Posterior vena cava (tissue), 2 donors: ENCODE data around the gene CCR3. TPM values are rescaled to one million over a fixed set of nuclear protein-coding genes. Genes with fewer than 3 reads are reported as not detected.

Source experiments
- DNase-seq: peaks from one replicate; pipeline ENCODE4 v3.0.0-alpha.2; 2020; ENCODE audit warnings: low spot score
- intact Hi-C, 2 donors: fragments of 100-400 bp; cut with DNase I; formaldehyde crosslinking; loops; one replicate each; pipeline versions ENCODE4 v1.14.1 to v1.14.2; 2022 to 2023
- total RNA-seq, 2 donors: library from RNA; stranded (reverse); fragmentation: NEBNext Ultra II Directional; extraction: Animal tissue kit (Norgen Biotek cat#: 25700); gene quantifications; one replicate each; pipeline ENCODE4 v1.2.1, GENCODE V29; 2021
- donor health status: DM: yes; HTN: yes; CAD: no.
- donor health status: DM: yes; HTN: yes; CAD: no.

The CCR3 gene
- total RNA-seq, 2 donors from 2014 or later: not detected

DNA sequence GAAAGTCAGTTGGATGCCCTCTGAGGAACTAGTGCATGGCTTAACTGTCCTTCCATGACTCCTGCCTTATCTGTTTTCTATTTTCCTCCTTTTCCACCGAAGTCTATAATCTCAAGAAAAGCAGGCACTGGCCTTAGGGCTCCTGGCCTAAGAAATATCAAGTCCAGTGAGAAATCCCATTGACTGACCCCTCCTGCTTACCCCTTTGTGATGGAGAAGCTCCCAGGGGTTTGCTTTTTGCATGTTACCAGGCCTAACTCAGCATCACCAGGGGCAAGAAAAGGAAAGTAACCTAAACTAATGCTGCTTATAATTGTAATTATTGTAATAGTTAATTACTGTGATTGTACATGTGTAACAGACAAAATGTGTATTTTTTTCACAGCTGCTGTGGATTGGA, 21.7 kb downstream of the CCR3 start:
- DNase-seq: no peak
- intact Hi-C loops: no loop called here

DNA sequence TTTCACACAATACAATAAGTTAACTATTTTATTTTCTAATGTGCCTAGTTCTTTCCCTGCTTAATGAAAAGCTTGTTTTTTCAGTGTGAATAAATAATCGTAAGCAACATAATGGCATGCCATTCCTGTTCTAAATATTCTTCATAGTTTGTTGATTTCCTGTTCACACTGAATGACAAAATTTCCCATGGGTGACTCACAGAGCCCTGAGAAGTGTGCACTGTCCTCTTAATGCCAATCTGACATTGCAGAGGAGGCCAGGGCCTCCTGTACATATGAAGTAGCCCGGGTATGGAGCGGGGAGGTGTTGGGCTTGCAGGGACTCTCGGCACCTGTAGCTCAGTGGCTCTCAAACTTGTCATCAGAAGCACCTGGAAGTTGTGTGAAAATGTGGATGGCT, 24.3 kb downstream of the CCR3 start:
- intact Hi-C loops: no loop called here
- DNase-seq: no peak

DNA sequence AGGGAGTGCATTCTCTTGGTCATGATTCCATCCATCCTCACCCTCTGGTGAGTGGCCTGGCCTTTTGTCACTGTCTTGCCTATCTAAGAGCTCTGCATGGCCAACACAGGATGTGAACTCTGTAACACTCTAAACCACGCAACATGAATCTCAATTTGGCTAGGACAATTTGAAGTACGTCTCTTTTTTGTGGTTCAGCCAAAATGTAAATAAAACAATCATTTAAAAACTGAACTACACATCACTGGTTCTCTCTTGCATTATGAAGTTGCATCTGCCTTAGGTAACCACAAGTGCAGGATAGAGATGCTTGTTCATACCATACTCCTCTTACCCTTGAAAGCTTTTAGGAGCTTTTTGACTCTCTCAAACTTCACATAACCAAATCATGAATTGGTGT, 27.3 kb downstream of the CCR3 start:
- intact Hi-C loops: no loop called here
- DNase-seq: no peak

DNA sequence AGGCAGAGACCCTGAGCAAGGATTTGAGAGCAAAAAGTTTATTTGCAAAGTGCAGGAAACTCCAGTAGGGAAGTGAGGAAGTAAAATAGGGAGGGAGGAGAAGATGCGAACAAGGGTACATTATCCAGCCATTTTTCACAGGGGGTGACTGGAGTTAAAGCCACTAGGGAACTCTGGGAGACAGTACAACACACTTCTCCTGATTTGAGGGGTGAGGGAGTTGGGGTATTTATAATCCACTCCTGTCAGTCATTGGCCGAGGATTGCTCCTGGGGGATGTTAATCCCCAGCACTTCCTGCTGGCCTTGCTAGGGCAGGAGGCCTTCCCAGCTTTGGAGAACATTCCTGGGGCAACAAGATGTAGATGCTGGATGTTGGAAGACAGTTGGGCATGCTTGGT, 28.2 kb downstream of the CCR3 start:
- intact Hi-C loops: no loop called here
- no peak for DNase-seq

DNA sequence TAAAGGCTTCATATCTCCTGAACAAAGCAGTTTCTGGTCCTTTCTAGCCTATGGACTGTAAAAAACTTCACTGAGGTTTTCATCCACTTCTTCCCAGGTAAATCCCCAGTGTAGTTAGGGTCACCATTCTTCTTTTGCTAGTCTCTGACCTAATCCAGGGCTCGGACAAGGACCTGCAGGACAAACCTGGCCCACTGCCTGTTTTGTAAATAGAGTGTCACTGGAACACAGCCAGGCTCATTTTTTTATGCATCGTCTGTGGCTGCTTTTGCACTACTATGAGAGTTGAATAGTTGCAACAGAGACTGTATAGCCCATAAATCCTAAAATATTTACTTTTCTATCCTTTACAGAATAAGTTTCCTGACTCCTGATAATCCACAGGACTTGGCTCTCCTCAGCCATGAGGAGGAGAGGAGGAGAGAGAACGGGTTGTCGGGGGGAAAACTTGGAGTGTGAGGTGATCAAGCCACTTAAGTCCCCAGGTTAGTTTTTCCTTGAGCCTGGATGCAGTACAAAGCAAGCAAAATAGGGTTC, 29.0 kb downstream of the CCR3 start:
- DNase-seq: no peak
- intact Hi-C loops: no loop called here

DNA sequence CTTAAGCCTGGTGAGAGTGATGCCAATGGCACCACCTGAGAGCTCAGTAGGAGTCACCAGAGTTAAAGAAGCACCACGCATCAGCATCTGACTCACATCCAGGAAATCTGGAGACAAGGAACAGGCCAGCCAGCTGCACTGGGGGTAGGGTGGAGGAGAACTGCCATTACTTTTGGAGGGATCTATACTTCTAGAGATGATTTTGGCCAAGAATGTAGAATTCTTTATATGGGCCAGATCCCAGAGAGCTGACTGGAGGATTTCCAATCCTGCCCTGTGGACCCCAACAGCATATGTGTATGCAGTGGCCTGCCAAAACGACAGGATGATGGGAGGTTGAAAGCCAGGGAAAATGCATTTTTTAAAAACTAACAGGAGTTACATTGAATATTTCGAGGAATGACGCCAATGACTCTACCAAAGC, 29.8 kb downstream of the CCR3 start:
- intact Hi-C loops: no loop called here
- DNase-seq: no peak

DNA sequence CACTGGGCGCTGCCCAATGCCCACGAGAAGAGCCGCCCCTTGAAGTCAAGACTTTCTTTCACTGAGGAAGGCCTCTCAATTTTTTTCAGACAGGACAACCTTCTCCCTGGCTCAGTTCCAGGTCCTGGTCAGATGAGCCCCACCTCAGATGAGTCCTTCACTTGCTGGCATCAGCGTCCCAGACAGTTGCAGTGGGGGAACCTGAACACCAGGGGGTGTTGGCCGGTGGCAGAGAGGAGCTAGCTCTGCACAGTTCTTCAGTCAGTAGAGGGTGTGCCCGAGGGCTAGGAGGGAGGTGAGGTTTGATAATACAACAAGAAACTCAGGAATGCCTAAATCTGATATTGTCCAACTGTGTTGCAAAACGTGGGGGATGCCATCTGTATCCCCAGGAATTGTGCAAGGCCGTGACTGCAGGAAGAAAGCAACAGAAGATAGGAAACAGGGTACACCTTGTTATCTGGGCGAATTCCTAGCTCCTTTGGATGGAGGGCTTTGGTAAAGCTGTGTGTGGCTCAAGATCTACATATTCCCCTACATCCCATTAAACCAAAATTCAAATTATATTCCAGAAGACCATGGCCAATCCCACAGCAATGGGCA, 34.3 kb downstream of the CCR3 start:
- peak; percentile 86 for DNase-seq
- intact Hi-C loops: no loop called here

DNA sequence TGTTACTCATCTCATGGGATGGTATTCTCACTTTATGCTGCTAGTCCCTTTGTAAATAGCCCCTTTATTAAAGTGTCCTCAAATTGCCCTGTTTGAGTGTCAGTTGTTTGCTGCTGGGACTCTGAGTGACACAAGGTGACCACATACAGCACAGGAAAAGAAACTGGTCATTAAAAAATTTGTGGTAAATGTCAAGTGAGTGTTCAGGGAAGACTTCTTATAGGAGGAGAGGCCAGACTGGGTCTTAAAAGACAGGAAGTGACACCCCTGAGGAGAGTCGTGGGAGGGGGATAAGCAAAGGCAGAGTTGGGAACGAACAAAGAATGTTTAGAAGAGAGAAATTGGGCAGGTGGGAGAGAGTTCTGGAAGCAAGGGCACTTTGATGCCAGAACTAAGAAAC, 35.2 kb downstream of the CCR3 start:
- DNase-seq: no peak
- intact Hi-C loops: no loop called here

DNA sequence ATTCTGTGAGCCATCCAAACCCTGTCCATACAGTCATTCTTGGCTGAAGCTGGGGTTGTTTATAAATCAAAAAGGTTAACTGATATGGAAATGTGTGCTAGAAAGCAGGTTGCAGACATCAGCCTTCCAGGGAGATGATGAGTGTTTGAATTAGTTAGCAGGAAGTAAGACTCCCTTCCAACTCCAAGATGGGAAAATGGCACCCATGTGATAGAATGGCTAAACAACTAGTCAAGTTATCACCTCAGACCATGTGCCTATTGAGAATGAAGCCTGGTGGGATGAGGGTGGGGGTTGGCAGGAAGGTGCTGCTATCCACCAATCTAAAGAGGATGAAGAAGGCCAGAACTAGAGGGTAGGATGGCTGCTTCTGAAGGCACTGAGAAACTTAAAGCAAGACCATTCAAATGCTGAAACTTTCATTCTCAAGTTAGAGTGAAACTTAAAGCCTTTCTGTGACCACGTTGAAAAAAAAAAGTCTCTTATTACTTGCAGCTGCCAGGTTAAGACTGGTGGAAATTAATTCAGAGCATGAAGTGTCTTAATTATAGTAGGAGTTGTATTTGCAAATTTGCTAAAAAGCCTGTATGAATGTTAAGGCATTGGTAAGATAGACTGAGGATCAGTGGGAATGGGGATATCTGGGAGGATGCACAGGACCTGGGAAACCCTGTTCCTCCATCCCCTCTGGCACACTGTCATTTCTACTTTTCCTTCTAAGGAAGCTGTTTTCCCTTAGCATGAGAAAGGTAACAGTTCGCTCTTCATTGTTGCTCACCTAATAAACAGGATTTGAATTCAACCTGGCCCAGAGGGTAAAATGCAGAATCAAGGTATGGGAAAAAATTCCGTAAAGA, 36.8 kb downstream of the CCR3 start:
- DNase-seq: no peak
- intact Hi-C loops: no loop called here

DNA sequence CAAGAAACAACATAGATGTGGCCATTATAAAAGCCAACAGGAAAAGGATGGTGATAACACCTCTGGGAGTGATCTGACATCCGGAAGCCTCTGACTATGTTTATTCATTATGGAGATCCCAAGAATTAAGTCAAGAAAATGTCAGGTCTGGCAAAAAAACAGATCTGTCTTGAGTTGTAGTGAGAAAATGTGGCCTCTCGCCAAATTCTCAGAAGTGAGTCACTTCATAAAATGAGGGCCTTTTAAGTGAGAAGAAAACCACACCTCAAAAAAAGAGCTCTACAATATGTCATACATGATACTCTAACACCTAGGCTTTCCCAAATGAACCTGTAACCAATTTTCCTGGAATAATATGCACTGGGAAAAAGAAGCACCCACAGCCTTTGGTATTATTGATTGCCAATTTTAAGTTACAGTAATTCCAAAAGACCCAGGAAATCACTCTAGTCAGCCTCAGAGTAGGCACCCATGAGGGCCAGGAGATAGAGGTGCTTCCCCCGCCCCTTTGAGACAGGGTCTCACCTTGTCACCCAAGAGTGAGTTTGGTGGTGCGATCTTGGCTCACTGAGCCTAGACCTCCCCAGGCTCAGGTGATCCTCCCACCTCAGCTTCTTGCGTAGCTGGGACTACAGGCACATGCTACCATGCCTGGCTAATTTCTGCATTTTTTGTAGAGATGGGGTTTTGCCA, 38.0 kb downstream of the CCR3 start:
- intact Hi-C loops: no loop called here
- no peak for DNase-seq

DNA sequence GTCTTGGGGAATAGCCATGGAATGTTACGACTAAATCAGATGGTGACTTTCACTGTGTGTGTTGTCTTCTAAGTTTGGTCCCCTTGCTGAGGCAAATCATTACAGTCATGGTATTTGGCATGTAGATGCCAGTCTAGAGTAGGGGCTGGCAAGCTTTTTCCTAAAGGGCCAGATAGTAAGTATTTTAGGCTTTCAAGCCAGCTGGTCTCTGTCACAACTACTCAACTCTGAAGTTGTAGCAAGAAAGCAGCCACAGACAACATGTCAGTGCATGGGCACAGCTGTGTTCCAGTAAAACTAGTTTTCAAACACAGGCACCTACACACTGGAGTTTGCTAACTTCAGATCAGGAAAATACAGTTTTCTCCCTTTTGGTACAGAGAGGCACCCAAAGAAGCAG, 39.3 kb downstream of the CCR3 start:
- intact Hi-C loops: no loop called here
- DNase-seq: no peak

DNA sequence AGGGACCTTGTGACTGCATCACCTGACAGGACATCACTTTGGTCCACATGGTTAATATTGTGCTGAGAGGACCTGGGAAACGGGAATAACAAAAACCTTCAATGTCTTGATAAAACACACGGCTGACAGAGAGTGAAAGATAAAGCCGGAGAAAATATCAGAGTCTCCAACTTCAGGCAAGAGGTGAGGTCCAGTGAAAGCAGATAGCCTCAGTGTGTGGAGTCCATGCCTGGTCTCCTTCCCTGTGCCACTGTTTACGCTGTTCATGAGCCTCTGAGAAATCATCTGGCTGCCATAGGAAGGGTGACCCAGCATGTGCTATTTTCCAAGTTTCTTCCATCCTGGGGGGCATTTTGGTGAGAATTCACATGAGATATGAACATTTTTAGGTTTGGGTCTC, 39.8 kb downstream of the CCR3 start:
- DNase-seq: no peak
- intact Hi-C loops: no loop called here

DNA sequence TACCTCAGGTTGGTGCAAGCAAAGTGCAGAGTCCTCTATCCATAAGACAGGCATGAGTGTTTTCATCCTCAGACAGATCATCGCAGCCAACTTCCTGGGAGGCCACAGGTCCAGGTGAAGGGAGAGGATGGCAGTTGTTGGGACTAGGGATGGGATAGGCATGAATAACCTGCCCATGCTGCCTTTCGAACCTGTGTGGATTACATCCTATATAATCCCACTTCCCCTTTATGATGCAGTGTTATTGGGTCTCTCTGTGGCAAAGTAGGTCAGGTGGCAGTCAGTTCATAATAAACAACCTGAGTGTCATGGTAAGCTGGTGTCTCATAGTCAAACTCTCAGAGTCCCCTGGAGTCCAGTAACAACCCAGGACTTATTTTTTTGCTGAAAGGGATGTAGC, 40.4 kb downstream of the CCR3 start:
- no peak for DNase-seq
- intact Hi-C loops: no loop called here

DNA sequence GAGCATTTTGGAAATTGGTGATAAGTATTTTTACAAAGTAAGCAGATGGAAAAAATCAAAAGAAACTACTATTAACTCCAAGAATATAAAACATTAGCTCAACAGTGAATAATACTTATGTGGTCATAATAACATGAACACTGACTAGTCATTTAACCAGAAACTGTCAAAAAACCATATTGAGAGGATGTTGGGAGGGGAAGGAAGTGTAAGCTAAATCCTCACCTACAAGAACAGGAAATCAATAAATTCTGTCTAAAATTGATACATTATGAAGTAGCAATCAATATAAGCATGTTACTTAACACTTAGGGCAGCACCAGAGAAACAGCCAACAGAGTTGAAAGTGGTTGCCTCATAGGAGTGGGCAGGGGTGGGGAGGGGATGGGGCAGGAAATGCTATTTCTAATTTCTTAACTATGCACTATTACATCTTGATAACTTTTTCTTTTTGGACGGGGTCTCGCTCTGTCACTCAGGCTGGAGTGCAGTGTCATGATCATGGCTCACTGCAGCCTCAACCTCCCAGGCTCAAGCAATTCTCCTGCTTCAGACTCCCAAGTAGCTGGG, 41.7 kb downstream of the CCR3 start:
- intact Hi-C loops: no loop called here
- no peak for DNase-seq

DNA sequence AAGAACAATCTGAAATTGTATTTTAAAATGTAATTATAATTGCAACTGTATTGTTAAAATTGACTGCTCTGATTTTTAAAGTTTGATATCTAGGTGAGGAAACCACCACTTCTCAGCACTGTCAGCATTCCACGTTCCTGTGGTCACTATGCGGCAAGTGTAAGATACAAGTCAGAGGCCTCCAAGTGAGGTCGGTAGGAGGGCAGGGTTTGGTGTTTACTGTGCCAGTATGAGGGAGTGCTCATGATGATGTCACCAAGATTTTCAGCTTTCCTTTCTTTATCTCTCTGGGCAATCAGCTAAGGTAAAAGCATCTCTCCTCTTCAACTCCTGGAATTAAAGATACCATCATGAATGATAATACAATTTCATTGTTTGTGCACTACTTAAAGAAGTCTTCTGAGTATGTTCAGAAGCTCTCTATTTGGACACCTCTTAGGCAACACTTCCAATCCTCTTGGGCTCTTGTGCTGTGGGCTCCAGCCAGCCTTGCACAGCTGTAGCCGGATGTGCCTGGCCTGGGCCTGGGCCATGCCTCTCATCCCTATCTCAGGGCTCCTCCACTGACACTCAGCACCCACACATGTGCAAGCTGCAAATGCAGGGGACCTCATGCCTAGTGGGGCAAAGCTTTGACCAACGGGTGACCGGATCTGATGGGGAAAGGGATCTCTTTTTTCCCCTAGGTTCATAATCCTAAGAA, 42.9 kb downstream of the CCR3 start:
- intact Hi-C loops: no loop called here
- DNase-seq: no peak

DNA sequence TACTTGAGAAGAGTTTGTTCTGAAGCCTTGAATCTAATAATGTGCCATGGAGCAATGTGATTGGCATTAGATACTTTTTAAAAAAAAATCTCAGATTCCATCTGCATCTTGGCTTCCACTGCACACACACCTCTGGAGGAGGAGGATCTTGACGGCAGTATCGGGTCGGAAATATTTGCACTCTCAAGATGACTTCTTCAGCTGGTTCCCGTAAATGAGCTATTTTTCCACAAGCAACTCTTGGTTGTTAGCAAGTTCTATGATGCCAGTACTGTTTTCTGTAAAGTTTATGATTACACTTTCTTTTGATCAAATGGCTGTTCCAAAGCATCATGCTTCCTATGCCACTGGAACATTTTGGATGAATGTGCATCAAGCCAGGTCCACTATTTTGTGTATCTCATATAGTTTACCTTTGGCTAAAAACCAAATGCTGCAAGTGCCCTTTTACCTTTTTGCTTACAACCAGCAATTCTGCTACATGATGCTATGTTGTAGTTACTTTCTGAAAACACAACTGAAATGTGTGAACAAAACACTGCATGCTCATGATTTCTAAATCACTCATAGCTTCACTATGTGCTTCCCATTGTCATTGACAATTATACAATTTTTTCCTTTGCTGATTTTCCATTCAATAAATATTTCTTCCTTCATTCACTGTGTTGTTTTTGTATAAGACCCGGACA, 43.8 kb downstream of the CCR3 start:
- intact Hi-C loops: no loop called here

DNA sequence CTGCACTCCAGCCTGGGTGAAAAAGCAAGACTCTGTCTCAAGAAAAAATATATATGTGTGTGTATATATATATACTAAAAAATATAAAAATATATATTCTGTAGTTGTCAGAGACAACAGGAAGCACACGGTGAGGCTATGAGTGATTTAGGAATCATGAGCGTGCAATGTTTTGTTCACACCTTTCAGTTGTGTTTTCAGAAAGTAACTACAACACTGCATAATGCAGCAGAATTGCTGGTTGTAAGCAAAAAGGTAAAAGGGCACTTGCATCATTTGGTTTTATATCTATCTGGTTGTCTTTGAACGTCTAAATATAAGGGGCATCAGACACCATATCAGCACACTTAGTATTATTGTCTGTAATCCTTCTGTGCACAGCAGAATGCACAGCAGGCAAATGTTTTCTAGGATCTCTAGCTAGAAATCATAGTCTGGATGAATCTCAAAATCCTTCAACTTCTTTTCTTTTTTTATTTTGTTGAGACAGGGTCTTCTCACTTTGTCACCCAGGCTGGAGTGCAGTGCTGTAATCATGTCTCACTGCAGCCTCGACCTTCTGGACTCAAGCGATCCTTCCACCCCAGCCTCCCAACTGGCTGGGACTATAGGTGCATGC, 44.8 kb downstream of the CCR3 start:
- intact Hi-C loops: no loop called here
- no peak for DNase-seq

More for the DNA sequence above, 43.8 kb downstream of the CCR3 start:
- no peak for DNase-seq

DNA sequence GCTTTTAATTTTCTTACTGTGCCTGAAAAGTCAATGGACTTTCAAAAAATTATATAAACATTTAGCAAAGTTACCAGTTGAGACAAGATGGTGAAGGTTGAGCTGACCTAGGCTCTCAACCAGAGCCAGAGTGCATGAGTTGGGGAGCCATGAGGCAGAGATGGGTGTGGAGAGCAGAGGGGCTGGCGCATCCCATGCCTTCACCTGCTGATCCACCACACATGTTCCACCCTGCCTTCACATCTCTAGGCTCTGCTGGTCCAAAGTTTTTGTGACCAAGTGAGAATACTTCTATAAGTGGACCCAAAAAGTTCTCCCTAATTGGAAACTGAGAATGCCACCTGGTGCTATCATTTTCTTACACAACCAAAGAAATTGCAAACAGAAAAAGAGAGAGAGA, 47.3 kb downstream of the CCR3 start:
- no peak for DNase-seq
- intact Hi-C loops: no loop called here
